Psoas muscle (tissue), 8 donors: ENCODE data around the gene ARHGAP24. TPM values are rescaled to one million over a fixed set of nuclear protein-coding genes. Genes with fewer than 3 reads are reported as not detected.
"Not testable (repeated sequence)": the region's sequence is repeated elsewhere in the genome, so short reads cannot be mapped to it uniquely, and the experiment has no call there.

Experiments used
- ATAC-seq, 4 donors: fragments of 200-7000 bp; cut with Tn5 transposase; one replicate each; pipeline ENCODE4 v1.9.1; 2020; ENCODE audit warnings: moderate library complexity in 3 of 4, mild to moderate bottlenecking in 2 of 4
- DNase-seq, 2 donors: peaks; one replicate each; pipeline ENCODE4 v3.0.0-alpha.2; 2020
- H3K27ac ChIP-seq: fragments of 200-600 bp; one replicate; pipeline ENCODE4 v1.8.0; 2022
- H3K27me3 ChIP-seq, 3 donors: fragments of 200-600 bp in 1 of 3; one replicate each; pipeline versions ENCODE4 v1.6.1 to v1.8.0; 2013 to 2022; ENCODE audit warnings: low read length in 2 of 3, mild to moderate bottlenecking in 2 of 3, moderate library complexity in 1 of 3; ENCODE audit not compliant: insufficient read depth in 3 of 3
- H3K36me3 ChIP-seq, 2 donors: fragments of 200-600 bp in 1 of 2; one replicate each; pipeline versions ENCODE4 v1.6.1 to v1.8.0; 2013 to 2022; ENCODE audit warnings: low read depth in 1 of 2, mild to moderate bottlenecking in 1 of 2, moderate library complexity in 1 of 2; ENCODE audit not compliant: insufficient read depth in 1 of 2
- H3K4me1 ChIP-seq: fragments of 200-600 bp; one replicate; pipeline ENCODE4 v1.8.0; 2022
- H3K4me3 ChIP-seq: fragments of 200-600 bp; one replicate; pipeline ENCODE4 v1.8.0; 2022; ENCODE audit warnings: mild to moderate bottlenecking
- H3K9me3 ChIP-seq: fragments of 200-600 bp; one replicate; pipeline ENCODE4 v1.8.0; 2022
- WGBS, 3 donors: extraction: QIAGEN DNeasy Blood & Tissue Kit; methylation state at CpG; one replicate each; pipeline versions ENCODE4 v1.1.6 to v1.1.7; 2013; 5-methylcytosine and 5-hydroxymethylcytosine counted together
- intact Hi-C, 2 donors: fragments of 100-400 bp; cut with DNase I; formaldehyde crosslinking; loops; one replicate each; pipeline versions ENCODE4 v1.11.0 to v1.14.2; 2022
- polyA plus RNA-seq, 3 donors: library from polyadenylated mRNA; stranded (reverse); fragments of 200-250 nt; gene quantifications; one replicate each; pipeline ENCODE4 v1.2.3, GENCODE V29; 2013
- total RNA-seq, 4 donors: library from RNA; stranded (reverse); fragmentation: NEBNext Ultra II Directional in 2 of 4; extraction: Animal tissue kit (Norgen Biotek cat#: 25700) in 2 of 4; gene quantifications; one replicate each; pipeline versions ENCODE4 v1.2.1 to v1.2.4, GENCODE V29; 2021 to 2023
- TF ChIP-seq, protein P1 (sequence below): fragments of 200-600 bp; IDR thresholded peaks from one replicate; pipeline ENCODE4 v1.8.0; 2022; ENCODE audit warnings: antibody characterized with exemption
- donor health status: healthy with polysubstance abuse.
- donor health status: DM: no; HTN: no; CAD: no; lungs with moderate emphysema.
- donor health status: Bipolar disorder and iron deficiency.
- donor health status: healthy.
- donor health status: DM: yes; HTN: yes; CAD: no.
- donor health status: DM: no; HTN: no; CAD: no.
- donor health status: DM: no; HTN: no; CAD: no.
- donor health status: DM: yes; HTN: yes; CAD: no.

Gene ARHGAP24
- total and polyA plus RNA-seq, 7 donors = 2.3 to 25.7 (median 4.6) TPM

GRCh38 chr4:85812776-85813175 lies 337.8 kb downstream of the ARHGAP24 start:
- DNase-seq = no peak

GRCh38 chr4:85815796-85816459 lies 341.0 kb downstream of the ARHGAP24 start:
- H3K36me3 ChIP-seq = no peaks in the 10 kb centered on the region
- DNase-seq (no peak), ATAC-seq (no peak)
- intact Hi-C loops = no loop called here
- no peaks in the 10 kb centered on the region for H3K4me1 ChIP-seq
- no peak overlapping the region for H3K4me3 ChIP-seq
- TF ChIP-seq, protein P1, sequence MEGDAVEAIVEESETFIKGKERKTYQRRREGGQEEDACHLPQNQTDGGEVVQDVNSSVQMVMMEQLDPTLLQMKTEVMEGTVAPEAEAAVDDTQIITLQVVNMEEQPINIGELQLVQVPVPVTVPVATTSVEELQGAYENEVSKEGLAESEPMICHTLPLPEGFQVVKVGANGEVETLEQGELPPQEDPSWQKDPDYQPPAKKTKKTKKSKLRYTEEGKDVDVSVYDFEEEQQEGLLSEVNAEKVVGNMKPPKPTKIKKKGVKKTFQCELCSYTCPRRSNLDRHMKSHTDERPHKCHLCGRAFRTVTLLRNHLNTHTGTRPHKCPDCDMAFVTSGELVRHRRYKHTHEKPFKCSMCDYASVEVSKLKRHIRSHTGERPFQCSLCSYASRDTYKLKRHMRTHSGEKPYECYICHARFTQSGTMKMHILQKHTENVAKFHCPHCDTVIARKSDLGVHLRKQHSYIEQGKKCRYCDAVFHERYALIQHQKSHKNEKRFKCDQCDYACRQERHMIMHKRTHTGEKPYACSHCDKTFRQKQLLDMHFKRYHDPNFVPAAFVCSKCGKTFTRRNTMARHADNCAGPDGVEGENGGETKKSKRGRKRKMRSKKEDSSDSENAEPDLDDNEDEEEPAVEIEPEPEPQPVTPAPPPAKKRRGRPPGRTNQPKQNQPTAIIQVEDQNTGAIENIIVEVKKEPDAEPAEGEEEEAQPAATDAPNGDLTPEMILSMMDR = no peak
- no peaks in the 10 kb centered on the region for H3K27me3 ChIP-seq
- no peaks in the 10 kb centered on the region for H3K9me3 ChIP-seq
- WGBS, 3 donors = 90 to 94% (median 93%) methylated on average over 7 of the region's 7 CpGs
- H3K27ac ChIP-seq = no peak overlapping the region

More at GRCh38 chr4:85812776-85813175, 337.8 kb downstream of the ARHGAP24 start:
- Histone ChIP-seq H3K27ac (no peak overlapping the region), H3K27me3 (no peaks in the 10 kb centered on the region), H3K4me3 (no peak overlapping the region), H3K9me3 (no peaks in the 10 kb centered on the region), H3K4me1 (peaks cover 6% of the 10 kb centered on the region), H3K36me3 (no peaks in the 10 kb centered on the region)
- no peak for ATAC-seq
- WGBS, 3 donors = 76 to 83% (median 80%) methylated on average over 4 of the region's 4 CpGs
- TF ChIP-seq, protein P1 = no peak
- intact Hi-C loops = no loop called here

DNA sequence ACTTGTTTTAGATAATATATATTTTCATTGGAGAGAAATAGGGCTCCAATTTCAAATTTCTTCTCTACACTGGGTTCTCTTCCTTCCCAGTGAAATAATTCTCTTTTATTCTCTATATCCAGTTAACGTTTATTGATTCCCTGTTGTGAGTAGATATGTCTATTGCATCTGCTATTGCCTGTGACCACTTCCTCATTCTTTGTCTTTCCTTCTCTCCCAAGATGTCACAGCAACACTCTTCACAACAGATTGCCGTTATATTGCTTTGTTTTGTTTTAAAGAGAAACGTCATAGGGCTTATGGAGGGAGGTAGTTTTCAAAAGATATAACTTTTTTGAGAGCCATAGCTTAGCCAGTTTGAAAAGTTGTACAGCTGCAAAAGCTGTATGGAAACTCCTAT lies 343.8 kb downstream of the ARHGAP24 start:
- Histone ChIP-seq H3K36me3 (no peaks in the 10 kb centered on the region), H3K27me3 (no peaks in the 10 kb centered on the region), H3K9me3 (no peaks in the 10 kb centered on the region), H3K4me1 (peaks cover 4% of the 10 kb centered on the region), H3K27ac (no peak overlapping the region), H3K4me3 (no peak overlapping the region)
- ATAC-seq (no peak), DNase-seq (no peak)
- TF ChIP-seq, protein P1 = no peak
- WGBS, 3 donors = 55 to 70% (median 69%) methylated on average over 3 of the region's 3 CpGs
- intact Hi-C loops = no loop called here

GRCh38 chr4:85820101-85820500 lies 345.2 kb downstream of the ARHGAP24 start:
- not testable (repeated sequence) for H3K9me3 ChIP-seq, H3K4me3 ChIP-seq, DNase-seq, H3K27ac ChIP-seq, H3K27me3 ChIP-seq, H3K4me1 ChIP-seq, ATAC-seq, H3K36me3 ChIP-seq
- intact Hi-C loops = loop anchor here in 1 of 2 donors (10.0 kb wide), 1 partner anchor 145 kb away; no protein-coding TSS in a partner anchor

DNA sequence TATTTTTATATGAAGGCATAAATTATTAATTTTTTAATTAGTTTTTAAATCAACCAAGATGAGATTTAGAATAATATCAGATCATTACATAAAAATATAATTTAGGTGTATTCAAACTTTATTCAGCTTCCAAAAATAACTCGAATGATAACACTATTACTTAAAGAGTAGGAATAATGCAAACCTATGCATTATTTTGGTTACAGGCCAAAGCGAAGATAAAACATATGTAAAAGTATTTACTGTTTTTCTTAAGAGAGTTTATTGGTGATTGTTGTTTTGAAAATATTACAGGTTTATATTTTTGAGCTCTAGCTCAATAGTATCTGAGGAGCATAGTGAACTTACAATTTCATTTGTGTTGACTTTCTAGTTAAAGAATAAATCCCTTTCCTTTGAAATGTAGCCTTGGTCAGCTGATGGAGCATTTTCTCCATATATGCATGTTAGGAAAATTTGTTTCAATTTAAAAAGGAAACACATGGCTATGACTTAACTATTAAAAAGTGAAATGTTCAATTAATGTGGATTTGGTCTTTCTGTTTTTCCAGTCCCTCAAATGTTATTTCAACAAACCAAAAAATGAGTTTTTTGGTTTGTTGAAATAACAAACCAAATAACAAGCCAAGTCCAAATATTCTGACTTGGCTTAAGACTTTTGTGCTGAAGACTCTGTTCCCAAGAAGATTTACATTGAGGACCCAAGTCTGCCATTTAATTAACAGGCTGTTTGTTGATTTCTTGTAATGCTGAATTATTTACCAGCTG lies 346.9 kb downstream of the ARHGAP24 start:
- Histone ChIP-seq H3K9me3 (no peaks in the 10 kb centered on the region), H3K36me3 (no peaks in the 10 kb centered on the region), H3K4me1 (peaks cover 14% of the 10 kb centered on the region), H3K4me3 (no peak overlapping the region), H3K27ac (no peak overlapping the region), H3K27me3 (no peaks in the 10 kb centered on the region)
- DNase-seq (no peak), ATAC-seq (no peak)
- intact Hi-C loops = loop anchor here in 1 of 2 donors (10.0 kb wide), 1 partner anchor 143 kb away; no protein-coding TSS in a partner anchor
- TF ChIP-seq, protein P1 = no peak
- WGBS, 3 donors = 95 to 97% (median 96%) methylated on average over 2 of the region's 2 CpGs
